Kidney (tissue), 14 donors: ENCODE data around the gene YBEY. TPM values are rescaled to one million over a fixed set of nuclear protein-coding genes. Genes with fewer than 3 reads are reported as not detected.
A peak's percentile ranks its signal among the peaks of the same experiment; 100 is the strongest.

Experiments used
- DNase-seq, 5 donors: peaks; one replicate each; pipeline ENCODE4 v3.0.0-alpha.2; 2013 to 2020
- FAIRE-seq: peaks from 2 replicates; lab custom pipeline; 2012; peaks lifted over from hg19 to GRCh38; lab: Jason Lieb, UNC
- H3K27ac ChIP-seq, 2 donors: one replicate each; pipeline ENCODE4 v1.7.0; 2013; ENCODE audit warnings: low read depth in 2 of 2, low read length in 2 of 2, inconsistent platforms in 1 of 2
- H3K27me3 ChIP-seq: one replicate; pipeline ENCODE4 v1.7.1; 2013; ENCODE audit warnings: low read length, inconsistent platforms; ENCODE audit not compliant: control insufficient read depth, insufficient read depth
- H3K36me3 ChIP-seq, 3 donors: one replicate each; pipeline versions ENCODE4 v1.7.0 to v1.7.1; 2013; ENCODE audit warnings: low read length in 3 of 3, control low read depth in 1 of 3, inconsistent platforms in 1 of 3; ENCODE audit not compliant: insufficient read depth in 3 of 3, control insufficient read depth in 2 of 3
- H3K4me1 ChIP-seq, 3 donors: one replicate each; pipeline versions ENCODE4 v1.7.0 to v1.7.1; 2013; ENCODE audit warnings: low read length in 3 of 3, inconsistent platforms in 1 of 3, low read depth in 1 of 3; ENCODE audit not compliant: control insufficient read depth in 2 of 3, insufficient read depth in 2 of 3
- H3K4me3 ChIP-seq, 3 donors: one replicate each; pipeline versions ENCODE4 v1.7.0 to v1.8.1; 2013; ENCODE audit warnings: low read length in 3 of 3, control low read depth in 1 of 3, inconsistent platforms in 1 of 3
- H3K9ac ChIP-seq, 3 donors: one replicate each; pipeline versions ENCODE4 v1.7.0 to v1.7.1; 2013; ENCODE audit warnings: low read length in 3 of 3, control low read depth in 1 of 3, inconsistent platforms in 1 of 3
- H3K9me3 ChIP-seq, 3 donors: one replicate each; pipeline versions ENCODE4 v1.7.0 to v1.7.1; 2013; ENCODE audit warnings: low read length in 3 of 3, control low read depth in 1 of 3, inconsistent platforms in 1 of 3; ENCODE audit not compliant: control insufficient read depth in 2 of 3, insufficient read depth in 1 of 3
- intact Hi-C: fragments of 100-400 bp; cut with DNase I; formaldehyde crosslinking; loops from one replicate; pipeline ENCODE4 v1.11.1; 2022
- polyA plus RNA-seq: library from polyadenylated mRNA; stranded (reverse); fragments of 350-450 nt; fragmentation: Illumina TruSeq; extraction: RNeasy Lipid Tissue Mini Kit (QIAGEN cat#74804); gene quantifications from one replicate; pipeline ENCODE4 v1.2.3, GENCODE V29; 2014; ENCODE audit warnings: low read depth, low replicate concordance; ENCODE audit not compliant: insufficient read depth
- total RNA-seq: library from RNA; stranded (reverse); fragmentation: NEBNext Ultra II Directional; extraction: Animal tissue kit (Norgen Biotek cat#: 25700); gene quantifications from one replicate; pipeline ENCODE4 v1.2.1, GENCODE V29; 2021
- TF ChIP-seq, protein P1 (sequence below): IDR thresholded peaks from 3 replicates; pipeline ENCODE4 v1.5.1; 2012; ENCODE audit warnings: mild to moderate bottlenecking, moderate library complexity, borderline replicate concordance; ENCODE audit not compliant: insufficient read depth; ENCODE audit errors: extremely low read depth
- donor health status: control.
- donor health status: control.
- donor health status: control.
- donor health status: control.
- donor health status: control.
- donor health status: DM: yes; HTN: yes; CAD: no.
- donor health status: Normal renal cell carcinoma (clear cell type).

The YBEY gene
- total and polyA plus RNA-seq, 2 donors from 2014 or later, result 17.5 to 29.6 TPM

- FAIRE-seq (no peak), DNase-seq (peak; percentile 62 to 86 (median 71))
- Histone ChIP-seq H3K9me3 (no peaks in the 10 kb centered on the region), H3K27me3 (no peaks in the 10 kb centered on the region), H3K4me3 (peak overlapping the region; percentile 28 to 66 (median 40)), H3K36me3 (peaks cover 0 to 3% (median 0%) of the 10 kb centered on the region in 3 donors), H3K4me1 (peaks cover 0 to 14% (median 3%) of the 10 kb centered on the region in 3 donors), H3K27ac (peak overlapping the region; percentile 4 to 63), H3K9ac (peak overlapping the region in 2 of 3 donors; percentile 34 to 51)
- intact Hi-C loops, result no loop called here
- TF ChIP-seq, protein P1, sequence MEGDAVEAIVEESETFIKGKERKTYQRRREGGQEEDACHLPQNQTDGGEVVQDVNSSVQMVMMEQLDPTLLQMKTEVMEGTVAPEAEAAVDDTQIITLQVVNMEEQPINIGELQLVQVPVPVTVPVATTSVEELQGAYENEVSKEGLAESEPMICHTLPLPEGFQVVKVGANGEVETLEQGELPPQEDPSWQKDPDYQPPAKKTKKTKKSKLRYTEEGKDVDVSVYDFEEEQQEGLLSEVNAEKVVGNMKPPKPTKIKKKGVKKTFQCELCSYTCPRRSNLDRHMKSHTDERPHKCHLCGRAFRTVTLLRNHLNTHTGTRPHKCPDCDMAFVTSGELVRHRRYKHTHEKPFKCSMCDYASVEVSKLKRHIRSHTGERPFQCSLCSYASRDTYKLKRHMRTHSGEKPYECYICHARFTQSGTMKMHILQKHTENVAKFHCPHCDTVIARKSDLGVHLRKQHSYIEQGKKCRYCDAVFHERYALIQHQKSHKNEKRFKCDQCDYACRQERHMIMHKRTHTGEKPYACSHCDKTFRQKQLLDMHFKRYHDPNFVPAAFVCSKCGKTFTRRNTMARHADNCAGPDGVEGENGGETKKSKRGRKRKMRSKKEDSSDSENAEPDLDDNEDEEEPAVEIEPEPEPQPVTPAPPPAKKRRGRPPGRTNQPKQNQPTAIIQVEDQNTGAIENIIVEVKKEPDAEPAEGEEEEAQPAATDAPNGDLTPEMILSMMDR, result no peak
Measured at GRCh38 chr21:46325073-46325912, 39.2 kb downstream of the YBEY start.

GRCh38 chr21:46326110-46326703 lies 40.1 kb downstream of the YBEY start:
- Histone ChIP-seq H3K4me3 (no peak overlapping the region), H3K9ac (no peak overlapping the region), H3K27me3 (no peaks in the 10 kb centered on the region), H3K4me1 (peaks cover 2 to 14% (median 3%) of the 10 kb centered on the region in 3 donors), H3K9me3 (no peaks in the 10 kb centered on the region), H3K27ac (no peak overlapping the region), H3K36me3 (peaks cover 0 to 3% (median 0%) of the 10 kb centered on the region in 3 donors)
- TF ChIP-seq, protein P1, result no peak
- intact Hi-C loops, result no loop called here
- no peak for FAIRE-seq
- DNase-seq, result peak in 1 of 5 donors; percentile 47

- H3K4me3 ChIP-seq, result no peak overlapping the region
- FAIRE-seq (no peak), DNase-seq (no peak)
- H3K9ac ChIP-seq, result no peak overlapping the region
- TF ChIP-seq, protein P1, result no peak
- peaks cover 0 to 3% (median 0%) of the 10 kb centered on the region in 3 donors for H3K36me3 ChIP-seq
- H3K27me3 ChIP-seq, result no peaks in the 10 kb centered on the region
- H3K9me3 ChIP-seq, result no peaks in the 10 kb centered on the region
- H3K4me1 ChIP-seq, result peaks cover 0 to 12% (median 2%) of the 10 kb centered on the region in 3 donors
- no peak overlapping the region for H3K27ac ChIP-seq
- intact Hi-C loops, result no loop called here
Measured at GRCh38 chr21:46327711-46328110, 41.6 kb downstream of the YBEY start.
